PFSK-1 (cell line): Measurements from ENCODE around the gene MEGF11.
A peak's percentile ranks its signal among the peaks of the same experiment; 100 is the strongest.

Source experiments
- FOXP2 ChIP-seq: optimal IDR thresholded peaks from 2 replicates; pipeline ENCODE3; 2011; ENCODE audit warnings: borderline replicate concordance, control low read depth, inconsistent platforms; ENCODE audit not compliant: insufficient read depth; ENCODE audit errors: extremely low read length, extremely low read depth
- POLR2AphosphoS5 ChIP-seq: IDR thresholded peaks from 2 replicates; pipeline ENCODE4 v1.6.1; 2012; ENCODE audit warnings: low read depth, mild to moderate bottlenecking, control low read depth, low read length, moderate library complexity
- REST ChIP-seq, 2 experiments: IDR thresholded peaks; 2 replicates each; pipeline versions ENCODE4 v1.6.1 to v1.8.0; 2011 to 2012; ENCODE audit warnings: low read depth in 2 of 2, low read length in 2 of 2, control low read depth in 1 of 2, inconsistent platforms in 1 of 2, mild to moderate bottlenecking in 1 of 2, moderate library complexity in 1 of 2; ENCODE audit not compliant: insufficient read depth in 1 of 2
- SIN3A ChIP-seq: IDR thresholded peaks from 2 replicates; pipeline ENCODE4 v1.6.1; 2012; ENCODE audit warnings: mild to moderate bottlenecking, low read length, moderate library complexity, borderline replicate concordance; ENCODE audit not compliant: insufficient read depth
- TAF1 ChIP-seq: IDR thresholded peaks from 2 replicates; pipeline ENCODE4 v1.6.1; 2012; ENCODE audit warnings: low read length, control low read depth, borderline replicate concordance; ENCODE audit not compliant: insufficient read depth

Gene MEGF11

DNA sequence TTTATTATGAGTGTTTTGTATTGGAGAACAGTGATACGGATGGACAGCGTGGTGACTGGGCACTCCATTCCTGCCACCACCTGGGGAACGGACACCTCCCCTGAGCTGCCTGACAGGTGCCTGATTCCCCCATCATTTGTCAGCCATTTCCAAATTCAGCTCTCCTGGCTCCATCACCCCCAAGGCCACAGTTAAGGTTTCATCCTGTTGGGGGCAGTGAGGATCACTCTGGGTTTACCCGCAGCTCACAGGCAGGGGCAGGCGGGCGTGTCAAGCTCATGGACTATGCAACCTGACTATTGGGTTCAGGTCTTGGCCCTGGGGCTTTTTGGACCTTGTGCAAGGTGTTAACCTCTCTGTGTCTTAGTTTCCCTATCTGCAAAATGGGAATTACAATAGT lies 307.9 kb downstream of the MEGF11 start:
- TF ChIP-seq POLR2AphosphoS5 (no peak), FOXP2 (no peak), REST (IDR thresholded peaks at IDR 0.05; ENCODE audit: insufficient read depth in 1 of 2, low read depth in 2 of 2, low read length in 2 of 2) (no peak), SIN3A (no peak), TAF1 (no peak)

- TF ChIP-seq REST (IDR thresholded peaks at IDR 0.05; ENCODE audit: insufficient read depth in 1 of 2, low read depth in 2 of 2, low read length in 2 of 2) (no peak), TAF1 (no peak), POLR2AphosphoS5 (no peak), SIN3A (no peak), FOXP2 (no peak)
These were observed 309.1 kb downstream of the MEGF11 start for GRCh38 chr15:65944404-65944803.

DNA sequence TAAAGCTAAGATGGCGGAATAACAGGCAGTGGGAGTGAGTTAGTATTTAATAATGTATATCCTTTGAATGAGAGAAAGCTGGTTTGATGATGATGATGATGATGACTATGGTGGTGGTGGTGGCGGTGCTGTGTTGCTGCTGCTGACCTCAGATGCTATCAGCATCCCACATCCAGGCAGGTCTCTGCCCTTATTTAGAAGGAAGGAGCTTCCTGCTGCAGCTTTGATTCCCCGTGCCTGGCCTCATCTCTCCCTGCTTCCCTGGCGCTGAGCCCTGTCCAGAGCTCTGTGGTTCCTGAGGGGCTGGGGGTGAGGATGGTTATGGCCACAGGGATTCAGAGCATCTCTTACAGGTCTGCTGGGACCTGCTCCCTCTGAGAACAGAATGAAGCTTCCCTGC lies 311.1 kb downstream of the MEGF11 start:
- TF ChIP-seq REST (IDR thresholded peaks at IDR 0.05; ENCODE audit: insufficient read depth in 1 of 2, low read depth in 2 of 2, low read length in 2 of 2) = peak in 1 of 2 experiments; percentile 42; a peak in 1 of 4 replicates
- TF ChIP-seq SIN3A = no peak

- no peak for TF ChIP-seq FOXP2
- TF ChIP-seq SIN3A = no peak
- TF ChIP-seq REST (IDR thresholded peaks at IDR 0.05; ENCODE audit: insufficient read depth in 1 of 2, low read depth in 2 of 2, low read length in 2 of 2) = no peak
- no peak for TF ChIP-seq POLR2AphosphoS5
- no peak for TF ChIP-seq TAF1
These were observed 313.0 kb downstream of the MEGF11 start for GRCh38 chr15:65940618-65940909.

DNA sequence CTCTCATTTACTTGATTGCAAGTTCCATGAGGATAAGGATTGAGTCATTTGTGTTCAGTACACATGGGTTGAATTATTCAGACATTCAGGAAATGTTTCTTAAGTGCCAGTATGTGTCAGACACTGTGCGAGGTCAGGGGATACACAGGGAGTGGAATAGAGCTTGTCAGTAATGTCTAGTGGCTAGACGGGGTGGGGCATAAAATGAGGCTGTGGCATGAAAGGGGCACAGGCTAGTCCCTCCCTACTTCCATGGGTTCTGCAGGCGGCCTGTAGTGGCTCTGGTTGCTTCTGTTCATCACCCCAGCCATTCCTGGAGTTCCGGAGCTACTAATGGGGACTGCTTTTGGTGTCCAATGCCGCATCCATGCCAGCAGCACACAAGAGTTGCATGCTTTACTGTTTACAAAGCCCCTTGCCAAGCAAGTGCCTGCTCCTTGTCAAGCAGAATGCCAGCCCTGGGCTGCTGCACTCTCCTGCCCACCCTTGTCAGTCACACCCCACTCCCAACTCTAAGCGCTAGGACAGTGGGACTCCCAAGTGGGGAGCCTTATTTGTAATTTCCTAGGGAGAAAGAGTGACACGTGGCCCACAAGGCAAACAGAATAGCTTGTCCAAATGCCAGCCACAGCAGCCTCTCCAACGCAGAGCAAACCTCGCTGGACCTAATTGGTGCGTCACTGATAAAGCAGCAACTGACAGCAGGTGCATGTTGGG lies 313.5 kb downstream of the MEGF11 start:
- TF ChIP-seq REST (IDR thresholded peaks at IDR 0.05; ENCODE audit: insufficient read depth in 1 of 2, low read depth in 2 of 2, low read length in 2 of 2) (no peak), POLR2AphosphoS5 (no peak), TAF1 (no peak), SIN3A (no peak), FOXP2 (no peak)
